K562 (cell line): Measurements from ENCODE around the gene LTBP4. TPM values are rescaled to one million over a fixed set of nuclear protein-coding genes. Genes with fewer than 3 reads are reported as not detected.

ENCODE experiments used
- CCAR2 ChIP-seq: fragments of 200-400 bp; formaldehyde crosslinking; IDR thresholded peaks from 2 replicates; pipeline ENCODE4 v1.6.1; 2017; ENCODE audit warnings: mild to moderate bottlenecking, low read depth, low read length
- ETV1 ChIP-seq: fragments of 450-650 bp; conservative IDR thresholded peaks from 2 replicates; pipeline ENCODE4 v1.6.1; 2016; ENCODE audit warnings: missing genetic modification characterization, control low read depth, low read depth, missing compliant biosample characterization
- FOSL1 ChIP-seq: fragments of 200-800 bp; sonication (Bioruptor generic); conservative IDR thresholded peaks from 2 replicates; pipeline ENCODE4 v1.6.1; 2016; ENCODE audit warnings: missing genetic modification characterization, missing compliant biosample characterization
- FOXJ2 ChIP-seq: fragments of 200-800 bp; sonication (Bioruptor generic); IDR thresholded peaks from 2 replicates; pipeline ENCODE4 v1.6.1; 2016; ENCODE audit warnings: missing genetic modification characterization, missing compliant biosample characterization
- GABPA ChIP-seq: fragments of 200-800 bp; sonication (Bioruptor generic); conservative IDR thresholded peaks from 2 replicates; pipeline ENCODE4 v1.6.1; 2016; ENCODE audit warnings: low read depth, missing genetic modification characterization, missing compliant biosample characterization
- HDAC2 ChIP-seq: fragments of 450-650 bp; IDR thresholded peaks from 2 replicates; pipeline ENCODE4 v1.6.1; 2016; ENCODE audit warnings: mild to moderate bottlenecking
- KDM1A ChIP-seq, 2 experiments: fragments of 450-650 bp; IDR thresholded peaks; 2 replicates each; pipeline ENCODE4 v1.6.1; 2016; ENCODE audit warnings: mild to moderate bottlenecking in 2 of 2
- MED1 ChIP-seq: sonication (generic); formaldehyde crosslinking; IDR thresholded peaks from 2 replicates; pipeline ENCODE4 v1.8.1; 2023; ENCODE audit warnings: missing genetic modification reagents, borderline replicate concordance
- MEF2A ChIP-seq: IDR thresholded peaks from 2 replicates; pipeline ENCODE4 v1.6.1; 2011; ENCODE audit warnings: low read depth, mild to moderate bottlenecking, low read length, moderate library complexity; ENCODE audit not compliant: control insufficient read depth
- MEIS2 ChIP-seq: fragments of 450-650 bp; IDR thresholded peaks from 2 replicates; pipeline ENCODE4 v1.6.1; 2014; ENCODE audit warnings: mild to moderate bottlenecking; ENCODE audit not compliant: partially characterized antibody
- NEUROD1 ChIP-seq: fragments of 150-350 bp; IDR thresholded peaks from 2 replicates; pipeline ENCODE4 v1.6.1; 2014; ENCODE audit warnings: borderline replicate concordance, low read length, low read depth; ENCODE audit not compliant: partially characterized antibody
- NR2F6 ChIP-seq: fragments of 450-650 bp; formaldehyde crosslinking; IDR thresholded peaks from 2 replicates; pipeline ENCODE4 v1.4.0; 2020; ENCODE audit warnings: mild to moderate bottlenecking
- PHB ChIP-seq: fragments of 250-450 bp; sonication (Bioruptor Pico); IDR thresholded peaks from 2 replicates; pipeline ENCODE4 v1.5.0; 2021
- PHTF2 ChIP-seq: fragments of 250-450 bp; sonication (Bioruptor Pico); IDR thresholded peaks from 2 replicates; pipeline ENCODE4 v1.5.0; 2021; ENCODE audit warnings: mild to moderate bottlenecking
- PML ChIP-seq: IDR thresholded peaks from 2 replicates; pipeline ENCODE4 v1.6.1; 2012; ENCODE audit warnings: low read length, inconsistent platforms
- POLR2A ChIP-seq: fragments of 450-650 bp; conservative IDR thresholded peaks from 2 replicates; pipeline ENCODE4 v1.6.1; 2016
- SMARCB1 ChIP-seq: IDR thresholded peaks from 2 replicates; pipeline ENCODE4 v1.6.1; 2011; ENCODE audit warnings: improper control_type of control experiment, low read depth; ENCODE audit not compliant: insufficient read length
- TBP ChIP-seq: optimal IDR thresholded peaks from 2 replicates; pipeline ENCODE3; 2011; ENCODE audit warnings: low read depth, low read length, improper control_type of control experiment
- polyA plus RNA-seq, 8 experiments: library from polyadenylated mRNA; depleted of rRNA in 4 of 8; stranded (reverse) in 5 of 8; unstranded in 3 of 8; fragments of >200 nt; fragmentation: Nextera tagmentation in 2 of 8; fragmentation: Illumina TruSeq in 1 of 8; extraction: Ambion mirVana in 2 of 8; extraction: Trizol in 1 of 8; gene quantifications; 2 replicates each; pipeline versions ENCODE4 v1.2.1 to v1.2.3, GENCODE V29; 2011 to 2014; ENCODE audit warnings: inconsistent platforms in 1 of 8, missing spikeins in 1 of 8
- total RNA-seq, 7 experiments: library from RNA; depleted of rRNA in 6 of 7; stranded (reverse); fragments of >200 nt in 6 of 7; fragmentation: Illumina TruSeq in 2 of 7; extraction: Trizol in 2 of 7; gene quantifications; 2 replicates each; pipeline versions ENCODE4 v1.2.1 to v1.2.3, GENCODE V29; 2011 to 2021; ENCODE audit warnings: low replicate concordance in 1 of 7
- TF ChIP-seq, protein P1 (sequence below), 3 experiments: fragments of 200-800 bp in 1 of 3; sonication (Bioruptor generic) in 1 of 3; sonication (generic) in 1 of 3; formaldehyde crosslinking in 1 of 3; IDR thresholded peaks; 2 replicates each; pipeline versions ENCODE4 v1.6.1 to v1.8.0; 2016 to 2022; ENCODE audit warnings: mild to moderate bottlenecking in 2 of 3, missing compliant biosample characterization in 2 of 3, missing genetic modification characterization in 2 of 3, missing genetic modification reagents in 1 of 3
- TF ChIP-seq, protein P2 (sequence below): fragments of 450-650 bp; formaldehyde crosslinking; IDR thresholded peaks from 2 replicates; pipeline ENCODE4 v1.4.0; 2020; ENCODE audit warnings: mild to moderate bottlenecking, moderate library complexity
- TF ChIP-seq, protein P3 (sequence below): fragments of 250-450 bp; sonication (Bioruptor Pico); IDR thresholded peaks from 2 replicates; pipeline ENCODE4 v1.5.1; 2021; ENCODE audit warnings: mild to moderate bottlenecking
- TF ChIP-seq, protein P4 (sequence below): fragments of 450-650 bp; IDR thresholded peaks from 2 replicates; pipeline ENCODE4 v1.7.0; 2016; ENCODE audit warnings: borderline replicate concordance
- TF ChIP-seq, protein P5 (sequence below): fragments of 250-450 bp; sonication (Bioruptor Pico); IDR thresholded peaks from 2 replicates; pipeline ENCODE4 v1.4.0; 2020; ENCODE audit warnings: mild to moderate bottlenecking, moderate library complexity

LTBP4 gene
- total and polyA plus RNA-seq, 9 of the 15 experiments (the other 6 are each of a cell fraction or from before 2014, with no cell fraction given) = 0.35 to 160 (median 31.6) TPM

DNA sequence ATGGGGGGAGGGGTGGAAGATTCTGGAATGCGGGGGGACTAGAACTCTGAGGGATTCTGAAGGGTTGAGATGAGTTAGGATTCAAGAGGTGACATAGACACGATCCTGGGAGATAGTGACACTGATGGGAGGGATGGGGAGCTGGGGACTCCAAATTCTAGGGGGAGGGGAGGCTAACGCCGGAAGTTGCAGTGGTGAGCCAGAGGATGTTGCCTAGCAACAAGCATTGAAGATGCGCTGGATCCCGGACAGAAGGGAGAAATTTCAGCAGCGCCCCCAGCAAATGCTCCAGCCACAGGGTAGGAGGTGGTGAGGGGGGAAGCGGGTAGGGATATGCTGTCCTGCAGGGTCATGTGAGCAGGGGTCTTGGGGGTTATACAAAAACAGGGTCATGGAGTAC is 6.9 kb upstream of the LTBP4 start (continued):
- TF ChIP-seq, protein P1, sequence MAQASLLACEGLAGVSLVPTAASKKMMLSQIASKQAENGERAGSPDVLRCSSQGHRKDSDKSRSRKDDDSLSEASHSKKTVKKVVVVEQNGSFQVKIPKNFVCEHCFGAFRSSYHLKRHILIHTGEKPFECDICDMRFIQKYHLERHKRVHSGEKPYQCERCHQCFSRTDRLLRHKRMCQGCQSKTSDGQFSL (CRISPR knock-in tag; IDR thresholded peaks at IDR 0.05) = 0 out of 2 replicates have a peak, but pooled peaks have one; percentile 6
- TF ChIP-seq, protein P1 (tag; IDR thresholded peaks at IDR 0.05) = no peak
- TF ChIP-seq POLR2A (no peak), MEIS2 (no peak), PML (no peak), NEUROD1 (no peak), FOXJ2 (tag) (no peak), GABPA (tag) (peak; percentile 30; the same call in 1 of the 2 replicates), MEF2A (no peak), PHTF2 (CRISPR knock-in tag) (no peak), SMARCB1 (no peak), PHB (CRISPR knock-in tag) (no peak), FOSL1 (tag) (no peak), HDAC2 (0 out of 2 replicates have a peak, but pooled peaks have one; percentile 19), KDM1A (IDR thresholded peaks at IDR 0.05) (peak; percentile 42 to 50; a peak in 2 of 4 replicates), TBP (no peak), CCAR2 (no peak), NR2F6 (no peak), MED1 (CRISPR knock-in tag) (no peak), ETV1 (tag) (no peak)
- TF ChIP-seq, protein P2, sequence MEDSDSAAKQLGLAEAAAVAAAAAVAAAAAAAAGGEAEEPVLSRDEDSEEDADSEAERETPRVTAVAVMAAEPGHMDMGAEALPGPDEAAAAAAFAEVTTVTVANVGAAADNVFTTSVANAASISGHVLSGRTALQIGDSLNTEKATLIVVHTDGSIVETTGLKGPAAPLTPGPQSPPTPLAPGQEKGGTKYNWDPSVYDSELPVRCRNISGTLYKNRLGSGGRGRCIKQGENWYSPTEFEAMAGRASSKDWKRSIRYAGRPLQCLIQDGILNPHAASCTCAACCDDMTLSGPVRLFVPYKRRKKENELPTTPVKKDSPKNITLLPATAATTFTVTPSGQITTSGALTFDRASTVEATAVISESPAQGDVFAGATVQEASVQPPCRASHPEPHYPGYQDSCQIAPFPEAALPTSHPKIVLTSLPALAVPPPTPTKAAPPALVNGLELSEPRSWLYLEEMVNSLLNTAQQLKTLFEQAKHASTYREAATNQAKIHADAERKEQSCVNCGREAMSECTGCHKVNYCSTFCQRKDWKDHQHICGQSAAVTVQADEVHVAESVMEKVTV = no peak
- TF ChIP-seq, protein P3, sequence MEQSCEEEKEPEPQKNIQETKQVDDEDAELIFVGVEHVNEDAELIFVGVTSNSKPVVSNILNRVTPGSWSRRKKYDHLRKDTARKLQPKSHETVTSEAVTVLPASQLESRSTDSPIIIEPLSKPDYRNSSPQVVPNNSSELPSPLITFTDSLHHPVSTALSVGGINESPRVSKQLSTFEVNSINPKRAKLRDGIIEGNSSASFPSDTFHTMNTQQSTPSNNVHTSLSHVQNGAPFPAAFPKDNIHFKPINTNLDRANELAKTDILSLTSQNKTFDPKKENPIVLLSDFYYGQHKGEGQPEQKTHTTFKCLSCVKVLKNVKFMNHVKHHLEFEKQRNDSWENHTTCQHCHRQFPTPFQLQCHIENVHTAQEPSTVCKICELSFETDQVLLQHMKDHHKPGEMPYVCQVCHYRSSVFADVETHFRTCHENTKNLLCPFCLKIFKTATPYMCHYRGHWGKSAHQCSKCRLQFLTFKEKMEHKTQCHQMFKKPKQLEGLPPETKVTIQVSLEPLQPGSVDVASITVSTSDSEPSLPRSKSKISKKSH (CRISPR knock-in tag) = no peak
- TF ChIP-seq, protein P4, sequence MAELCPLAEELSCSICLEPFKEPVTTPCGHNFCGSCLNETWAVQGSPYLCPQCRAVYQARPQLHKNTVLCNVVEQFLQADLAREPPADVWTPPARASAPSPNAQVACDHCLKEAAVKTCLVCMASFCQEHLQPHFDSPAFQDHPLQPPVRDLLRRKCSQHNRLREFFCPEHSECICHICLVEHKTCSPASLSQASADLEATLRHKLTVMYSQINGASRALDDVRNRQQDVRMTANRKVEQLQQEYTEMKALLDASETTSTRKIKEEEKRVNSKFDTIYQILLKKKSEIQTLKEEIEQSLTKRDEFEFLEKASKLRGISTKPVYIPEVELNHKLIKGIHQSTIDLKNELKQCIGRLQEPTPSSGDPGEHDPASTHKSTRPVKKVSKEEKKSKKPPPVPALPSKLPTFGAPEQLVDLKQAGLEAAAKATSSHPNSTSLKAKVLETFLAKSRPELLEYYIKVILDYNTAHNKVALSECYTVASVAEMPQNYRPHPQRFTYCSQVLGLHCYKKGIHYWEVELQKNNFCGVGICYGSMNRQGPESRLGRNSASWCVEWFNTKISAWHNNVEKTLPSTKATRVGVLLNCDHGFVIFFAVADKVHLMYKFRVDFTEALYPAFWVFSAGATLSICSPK = no peak
- TF ChIP-seq, protein P5, sequence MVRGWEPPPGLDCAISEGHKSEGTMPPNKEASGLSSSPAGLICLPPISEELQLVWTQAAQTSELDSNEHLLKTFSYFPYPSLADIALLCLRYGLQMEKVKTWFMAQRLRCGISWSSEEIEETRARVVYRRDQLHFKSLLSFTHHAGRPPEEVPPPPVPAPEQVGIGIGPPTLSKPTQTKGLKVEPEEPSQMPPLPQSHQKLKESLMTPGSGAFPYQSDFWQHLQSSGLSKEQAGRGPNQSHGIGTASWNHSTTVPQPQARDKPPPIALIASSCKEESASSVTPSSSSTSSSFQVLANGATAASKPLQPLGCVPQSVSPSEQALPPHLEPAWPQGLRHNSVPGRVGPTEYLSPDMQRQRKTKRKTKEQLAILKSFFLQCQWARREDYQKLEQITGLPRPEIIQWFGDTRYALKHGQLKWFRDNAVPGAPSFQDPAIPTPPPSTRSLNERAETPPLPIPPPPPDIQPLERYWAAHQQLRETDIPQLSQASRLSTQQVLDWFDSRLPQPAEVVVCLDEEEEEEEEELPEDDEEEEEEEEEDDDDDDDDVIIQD (CRISPR knock-in tag) = no peak
